K562 (cell line): ENCODE results near the gene SLC24A3. TPM values are rescaled to one million over a fixed set of nuclear protein-coding genes. Genes with fewer than 3 reads are reported as not detected.

ENCODE experiments used
- ATAC-seq: fragments of 200-7000 bp; cut with Tn5 transposase; 3 replicates; pipeline ENCODE4 v1.9.1; 2020; ENCODE audit warnings: moderate library complexity
- BruUV-seq: library from RNA; stranded (reverse); fragments of 400-500 nt; replicated peaks from 2 replicates; lab custom pipeline; 2021; lab: Mats Ljungman, UMichigan
- CTCF ChIA-PET: fragments of 300-600 bp; formaldehyde crosslinking; extraction: SDS; loops from one replicate; lab custom pipeline; 2021; ENCODE audit warnings: low intra/inter-chr PET ratio; lab: Yijun Ruan, JAX
- POLR2A ChIA-PET: fragments of 300-600, 350-650 bp; sonication (Branson Sonifier 250); formaldehyde crosslinking; extraction: SDS; loops from one replicate; lab custom pipeline; 2021; ENCODE audit warnings: antibody characterized with exemption, inconsistent platforms; lab: Yijun Ruan, JAX
- DNase-seq, 4 experiments: peaks; one replicate each; pipeline versions ENCODE4 v3.0.0 to v3.0.0-alpha.2; 2011 to 2018; ENCODE audit warnings: low spot score in 3 of 4, mixed read lengths in 3 of 4; ENCODE audit errors: extremely low read depth in 1 of 4
- FAIRE-seq: peaks from 2 replicates; lab custom pipeline; 2011; peaks lifted over from hg19 to GRCh38; lab: Jason Lieb, UNC
- H2AFZ ChIP-seq: 2 replicates; pipeline ENCODE4 v1.6.0; 2011; ENCODE audit warnings: low read depth, low read length, control low read depth, inconsistent platforms
- H3K27ac ChIP-seq: fragments of 200-600 bp; 3 replicates; pipeline ENCODE4 v1.8.0; 2011; ENCODE audit warnings: low read depth, mild to moderate bottlenecking, control low read depth, inconsistent platforms, low read length, moderate library complexity, mixed read lengths; ENCODE audit errors: extremely low read depth
- H3K27me3 ChIP-seq, 2 experiments: fragments of 300-600 bp in 1 of 2; 2 replicates in 1 of 2; 3 replicates in 1 of 2; pipeline versions ENCODE4 v1.6.0 to v1.8.0; 2011; ENCODE audit warnings: inconsistent platforms in 2 of 2, low read length in 2 of 2, mild to moderate bottlenecking in 1 of 2, mixed read lengths in 1 of 2, moderate library complexity in 1 of 2; ENCODE audit not compliant: control insufficient read depth in 2 of 2, insufficient read depth in 2 of 2
- H3K36me3 ChIP-seq: fragments of 300-600 bp; 3 replicates; pipeline ENCODE4 v1.8.0; 2011; ENCODE audit warnings: mild to moderate bottlenecking, low read length, inconsistent platforms; ENCODE audit not compliant: control insufficient read depth, insufficient read depth
- H3K4me1 ChIP-seq, 2 experiments: fragments of 200-600 bp in 1 of 2; replicated peaks in 1 of 2; 2 replicates in 1 of 2; 3 replicates in 1 of 2; pipeline versions ENCODE4 v1.5.1 to v1.8.0; 2011; ENCODE audit warnings: inconsistent platforms in 2 of 2, low read length in 2 of 2, mild to moderate bottlenecking in 1 of 2, mixed read lengths in 1 of 2, moderate library complexity in 1 of 2; ENCODE audit not compliant: control insufficient read depth in 2 of 2, insufficient read depth in 2 of 2
- H3K4me2 ChIP-seq: 2 replicates; pipeline ENCODE4 v1.6.1; 2011; ENCODE audit warnings: low read length, control low read depth, inconsistent platforms, mixed read lengths; ENCODE audit not compliant: insufficient read depth
- H3K4me3 ChIP-seq: fragments of 200-600 bp; sonication (generic), shearing (Covaris generic); 2 replicates; pipeline ENCODE4 v1.5.1; 2016; ENCODE audit warnings: control low read depth, inconsistent platforms
- H3K79me2 ChIP-seq: fragments of 200-600 bp; 3 replicates; pipeline ENCODE4 v1.8.0; 2011; ENCODE audit warnings: low read length, inconsistent platforms; ENCODE audit not compliant: control insufficient read depth, insufficient read depth
- H3K9ac ChIP-seq, 2 experiments: 2 replicates each; pipeline versions ENCODE4 v1.6.0 to v1.6.1; 2011; ENCODE audit warnings: low read depth in 2 of 2, low read length in 2 of 2, control low read depth in 1 of 2, inconsistent platforms in 1 of 2, mild to moderate bottlenecking in 1 of 2, mixed read lengths in 1 of 2; ENCODE audit not compliant: insufficient read depth in 1 of 2
- H3K9me1 ChIP-seq: one replicate; pipeline ENCODE4 v1.6.0; 2011; ENCODE audit warnings: inconsistent platforms, mild to moderate bottlenecking, low read length, moderate library complexity; ENCODE audit not compliant: control insufficient read depth, insufficient read depth
- H3K9me3 ChIP-seq: replicated peaks from 2 replicates; pipeline ENCODE4 v1.5.1; 2011; ENCODE audit warnings: low read depth, low read length, inconsistent platforms; ENCODE audit not compliant: control insufficient read depth, insufficient read depth
- H4K20me1 ChIP-seq: replicated peaks from 2 replicates; pipeline ENCODE4 v1.6.1; 2011; ENCODE audit warnings: low read length, inconsistent platforms, mixed read lengths; ENCODE audit not compliant: control insufficient read depth, insufficient read depth
- C11orf30 ChIP-seq: fragments of 450-650 bp; IDR thresholded peaks from 2 replicates; pipeline ENCODE4 v1.6.1; 2016; ENCODE audit warnings: low read depth, mild to moderate bottlenecking
- GABPB2 ChIP-seq: fragments of 250-450 bp; sonication (Bioruptor Pico); conservative IDR thresholded peaks from 2 replicates; pipeline ENCODE4 v1.5.1; 2021; ENCODE audit warnings: mild to moderate bottlenecking
- HBP1 ChIP-seq: fragments of 450-650 bp; formaldehyde crosslinking; IDR thresholded peaks from 2 replicates; pipeline ENCODE4 v1.4.0; 2022; ENCODE audit warnings: missing genetic modification characterization
- ILF3 ChIP-seq: fragments of 450-650 bp; IDR thresholded peaks from 2 replicates; pipeline ENCODE4 v1.6.1; 2018; ENCODE audit warnings: antibody characterized with exemption, mild to moderate bottlenecking, moderate library complexity, borderline replicate concordance
- NFIX ChIP-seq: fragments of 250-450 bp; sonication (Bioruptor Pico); IDR thresholded peaks from 2 replicates; pipeline ENCODE4 v1.4.0; 2020; ENCODE audit warnings: low read depth, mild to moderate bottlenecking, moderate library complexity
- SIX5 ChIP-seq, 2 experiments: IDR thresholded peaks; 2 replicates each; pipeline ENCODE4 v1.6.1; 2011; ENCODE audit warnings: low read length in 2 of 2, borderline replicate concordance in 1 of 2, low read depth in 1 of 2, mild to moderate bottlenecking in 1 of 2, moderate library complexity in 1 of 2; ENCODE audit not compliant: insufficient read depth in 1 of 2
- ZNF165 ChIP-seq: fragments of 250-450 bp; sonication (Bioruptor Pico); IDR thresholded peaks from 2 replicates; pipeline ENCODE4 v1.4.0; 2020; ENCODE audit warnings: borderline replicate concordance
- ZNF316 ChIP-seq: fragments of 450-650 bp; IDR thresholded peaks from 2 replicates; pipeline ENCODE4 v1.6.1; 2016
- WGBS: fragments of 100-300 bp; shearing (Covaris generic); methylation state at CpG from one replicate; pipeline ENCODE4 v1.1.6; 2016; ENCODE audit warnings: low coverage, mixed read lengths; ENCODE audit not compliant: insufficient coverage; ENCODE audit errors: missing lambda C conversion rate; 5-methylcytosine and 5-hydroxymethylcytosine counted together
- in situ Hi-C: fragments of 300-500 bp; cut with MboI; formaldehyde crosslinking; loops from 4 replicates; pipeline ENCODE4 v1.15.0; 2018; ENCODE audit warnings: inconsistent platforms, mixed read lengths
- intact Hi-C: fragments of 100-400 bp; cut with micrococcal nuclease; formaldehyde crosslinking; loops from 2 replicates; pipeline ENCODE4 v1.14.2; 2022
- polyA plus RNA-seq, 8 experiments: library from polyadenylated mRNA; depleted of rRNA in 4 of 8; stranded (reverse) in 5 of 8; unstranded in 3 of 8; fragments of >200 nt; fragmentation: Nextera tagmentation in 2 of 8; fragmentation: Illumina TruSeq in 1 of 8; extraction: Ambion mirVana in 2 of 8; extraction: Trizol in 1 of 8; gene quantifications; 2 replicates each; pipeline versions ENCODE4 v1.2.1 to v1.2.3, GENCODE V29; 2011 to 2014; ENCODE audit warnings: inconsistent platforms in 1 of 8, missing spikeins in 1 of 8
- total RNA-seq, 7 experiments: library from RNA; depleted of rRNA in 6 of 7; stranded (reverse); fragments of >200 nt in 6 of 7; fragmentation: Illumina TruSeq in 2 of 7; extraction: Trizol in 2 of 7; gene quantifications; 2 replicates each; pipeline versions ENCODE4 v1.2.1 to v1.2.3, GENCODE V29; 2011 to 2021; ENCODE audit warnings: low replicate concordance in 1 of 7
- TF ChIP-seq, protein P1 (sequence below): sonication (generic); formaldehyde crosslinking; IDR thresholded peaks from 2 replicates; pipeline ENCODE4 v1.8.1; 2023; ENCODE audit warnings: mild to moderate bottlenecking, missing genetic modification reagents

Gene SLC24A3
- total and polyA plus RNA-seq, 9 of the 15 experiments (the other 6 are each of a cell fraction or from before 2014, with no cell fraction given): not detected

DNA sequence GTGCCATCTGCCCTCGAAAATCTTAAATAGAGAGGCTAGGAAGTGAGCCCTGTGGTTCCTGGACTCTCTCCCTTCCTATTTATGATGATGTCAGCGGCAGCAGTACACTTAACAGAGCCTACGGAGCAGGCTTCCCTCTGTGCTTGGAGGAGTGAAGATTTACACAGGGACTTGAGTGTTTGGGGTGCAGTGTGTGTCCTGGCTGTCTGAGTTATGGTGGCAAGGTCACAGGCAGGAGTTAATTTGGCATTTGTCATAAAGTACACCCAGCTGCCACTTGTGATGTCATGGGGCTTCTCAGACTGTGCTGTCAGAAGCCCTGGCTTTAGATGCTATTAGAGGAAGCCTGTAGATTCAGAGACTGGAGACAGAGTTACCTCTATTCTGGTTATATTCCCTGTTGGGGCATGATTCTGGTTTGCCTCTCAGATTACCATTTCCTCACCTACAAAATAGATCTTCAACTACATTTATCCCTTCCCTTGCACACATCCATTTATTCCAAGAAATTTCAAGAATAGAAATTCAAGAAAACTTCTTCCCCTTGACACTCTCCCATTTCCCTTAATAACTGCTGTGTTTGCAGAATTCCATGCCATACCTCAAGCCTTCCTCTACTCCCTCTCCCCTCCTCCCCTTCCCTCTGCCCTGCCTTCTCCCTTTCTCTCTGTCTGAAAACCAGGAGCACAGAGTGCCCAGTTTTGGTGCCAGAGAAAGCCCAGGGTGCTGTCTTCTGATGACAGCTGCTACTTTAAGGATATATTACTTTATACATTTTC, 72.1 kb downstream of the SLC24A3 start:
- no peak for TF ChIP-seq ZNF165 (CRISPR knock-in tag)
- no peak for TF ChIP-seq GABPB2 (CRISPR knock-in tag)
- TF ChIP-seq HBP1 (CRISPR knock-in tag): no peak
- TF ChIP-seq C11orf30: peak; percentile 39; the same call in 1 of the 2 replicates
- TF ChIP-seq ZNF316: peak; percentile 38; the same call in 1 of the 2 replicates
- TF ChIP-seq, protein P1, sequence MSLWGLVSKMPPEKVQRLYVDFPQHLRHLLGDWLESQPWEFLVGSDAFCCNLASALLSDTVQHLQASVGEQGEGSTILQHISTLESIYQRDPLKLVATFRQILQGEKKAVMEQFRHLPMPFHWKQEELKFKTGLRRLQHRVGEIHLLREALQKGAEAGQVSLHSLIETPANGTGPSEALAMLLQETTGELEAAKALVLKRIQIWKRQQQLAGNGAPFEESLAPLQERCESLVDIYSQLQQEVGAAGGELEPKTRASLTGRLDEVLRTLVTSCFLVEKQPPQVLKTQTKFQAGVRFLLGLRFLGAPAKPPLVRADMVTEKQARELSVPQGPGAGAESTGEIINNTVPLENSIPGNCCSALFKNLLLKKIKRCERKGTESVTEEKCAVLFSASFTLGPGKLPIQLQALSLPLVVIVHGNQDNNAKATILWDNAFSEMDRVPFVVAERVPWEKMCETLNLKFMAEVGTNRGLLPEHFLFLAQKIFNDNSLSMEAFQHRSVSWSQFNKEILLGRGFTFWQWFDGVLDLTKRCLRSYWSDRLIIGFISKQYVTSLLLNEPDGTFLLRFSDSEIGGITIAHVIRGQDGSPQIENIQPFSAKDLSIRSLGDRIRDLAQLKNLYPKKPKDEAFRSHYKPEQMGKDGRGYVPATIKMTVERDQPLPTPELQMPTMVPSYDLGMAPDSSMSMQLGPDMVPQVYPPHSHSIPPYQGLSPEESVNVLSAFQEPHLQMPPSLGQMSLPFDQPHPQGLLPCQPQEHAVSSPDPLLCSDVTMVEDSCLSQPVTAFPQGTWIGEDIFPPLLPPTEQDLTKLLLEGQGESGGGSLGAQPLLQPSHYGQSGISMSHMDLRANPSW (CRISPR knock-in tag): no peak
- TF ChIP-seq SIX5 (IDR thresholded peaks at IDR 0.05; ENCODE audit: borderline replicate concordance in 1 of 2, insufficient read depth in 1 of 2, low read depth in 1 of 2, low read length in 2 of 2): no peak
- TF ChIP-seq NFIX (CRISPR knock-in tag): no peak
- no peak for TF ChIP-seq ILF3
- TF ChIP-seq, all 486 proteins: peak for 2
- no peak overlapping the region for H3K27ac ChIP-seq
- no peaks in the 10 kb centered on the region for H3K79me2 ChIP-seq
- 0% methylated on average over 3 of the region's 3 CpGs for WGBS
- in situ Hi-C loops: no loop called here
- intact Hi-C loops: no loop called here
- H3K9me1 ChIP-seq: no peaks in the 10 kb centered on the region
- H3K27me3 ChIP-seq: no peaks in the 10 kb centered on the region
- BruUV-seq: no TSS peak
- H3K9ac ChIP-seq: no peak overlapping the region
- no peaks in the 10 kb centered on the region for H4K20me1 ChIP-seq
- FAIRE-seq: no peak
- H3K9me3 ChIP-seq: no peaks in the 10 kb centered on the region
- H3K4me3 ChIP-seq: no peak overlapping the region
- no peak for DNase-seq
- H2AFZ ChIP-seq: no peak overlapping the region
- no peak for ATAC-seq
- no peak overlapping the region for H3K4me2 ChIP-seq
- H3K4me1 ChIP-seq: no peaks in the 10 kb centered on the region
- H3K36me3 ChIP-seq: no peaks in the 10 kb centered on the region
- ChIA-PET CTCF (interaction anchor here (0.6 to 0.7 kb wide), 2 partner anchors 95 to 431 kb away, joined by 3 read pairs; no protein-coding TSS in a partner anchor), POLR2A (no interaction called here)
